Thyroid gland (tissue), 4 donors: ENCODE measurements around the gene IL5RA.

Experiments used
- POLR2A ChIP-seq, 2 donors: fragments of 450-650 bp; IDR thresholded peaks; one replicate each; pipeline ENCODE4 v1.6.1; 2017; ENCODE audit warnings: antibody characterized with exemption in 2 of 2, mild to moderate bottlenecking in 2 of 2, moderate library complexity in 1 of 2
- TF ChIP-seq, protein P1 (sequence below), 6 experiments: fragments of 200-600 bp in 3 of 6; fragments of 450-650 bp in 3 of 6; sonication (generic) in 3 of 6; IDR thresholded peaks; one replicate each; pipeline ENCODE4 v1.5.1; 2016 to 2019; ENCODE audit warnings: antibody characterized with exemption in 6 of 6, mild to moderate bottlenecking in 2 of 6, inconsistent platforms in 1 of 6, moderate library complexity in 1 of 6

DNA sequence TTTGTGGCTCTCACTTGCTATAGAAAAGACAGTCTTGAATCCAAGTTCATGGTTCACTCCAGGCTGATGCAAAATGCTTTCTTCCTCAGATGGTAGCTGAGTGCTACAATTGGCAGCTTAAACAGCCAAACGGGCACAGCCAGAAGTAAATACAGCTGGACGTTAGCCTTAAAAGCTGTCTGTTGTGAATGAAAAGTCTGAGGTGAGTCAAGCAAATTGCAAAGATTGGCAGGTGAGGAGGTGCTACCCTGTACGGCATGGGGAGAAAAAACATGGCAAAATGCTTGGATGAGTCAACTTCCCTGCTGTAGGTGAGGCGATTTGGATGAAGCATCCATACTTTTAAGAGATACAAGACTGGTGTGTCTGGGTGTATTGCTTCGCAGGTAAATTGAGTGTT is 40.5 kb downstream of the IL5RA start:
- TF ChIP-seq, protein P1, sequence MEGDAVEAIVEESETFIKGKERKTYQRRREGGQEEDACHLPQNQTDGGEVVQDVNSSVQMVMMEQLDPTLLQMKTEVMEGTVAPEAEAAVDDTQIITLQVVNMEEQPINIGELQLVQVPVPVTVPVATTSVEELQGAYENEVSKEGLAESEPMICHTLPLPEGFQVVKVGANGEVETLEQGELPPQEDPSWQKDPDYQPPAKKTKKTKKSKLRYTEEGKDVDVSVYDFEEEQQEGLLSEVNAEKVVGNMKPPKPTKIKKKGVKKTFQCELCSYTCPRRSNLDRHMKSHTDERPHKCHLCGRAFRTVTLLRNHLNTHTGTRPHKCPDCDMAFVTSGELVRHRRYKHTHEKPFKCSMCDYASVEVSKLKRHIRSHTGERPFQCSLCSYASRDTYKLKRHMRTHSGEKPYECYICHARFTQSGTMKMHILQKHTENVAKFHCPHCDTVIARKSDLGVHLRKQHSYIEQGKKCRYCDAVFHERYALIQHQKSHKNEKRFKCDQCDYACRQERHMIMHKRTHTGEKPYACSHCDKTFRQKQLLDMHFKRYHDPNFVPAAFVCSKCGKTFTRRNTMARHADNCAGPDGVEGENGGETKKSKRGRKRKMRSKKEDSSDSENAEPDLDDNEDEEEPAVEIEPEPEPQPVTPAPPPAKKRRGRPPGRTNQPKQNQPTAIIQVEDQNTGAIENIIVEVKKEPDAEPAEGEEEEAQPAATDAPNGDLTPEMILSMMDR (IDR thresholded peaks at IDR 0.05) = no peak
- TF ChIP-seq POLR2A (IDR thresholded peaks at IDR 0.05) = no peak
